Trophoblast cell (in vitro differentiated cells and primary cell): ENCODE measurements around the gene ATL2.

Experiments used
- DNase-seq, 2 donors: peaks; one replicate each; pipeline ENCODE4 v3.0.0-alpha.2; 2016
- H2AFZ ChIP-seq: 2 replicates; pipeline ENCODE4 v1.6.1; 2013; ENCODE audit warnings: low read length, moderate library complexity, mild to moderate bottlenecking; ENCODE audit not compliant: insufficient read depth, poor library complexity
- H2AK5ac ChIP-seq: 2 replicates; pipeline ENCODE4 v1.6.1; 2013; ENCODE audit warnings: mild to moderate bottlenecking, low read length
- H2BK120ac ChIP-seq: 2 replicates; pipeline ENCODE4 v1.6.1; 2013; ENCODE audit warnings: low read length, mild to moderate bottlenecking, moderate library complexity; ENCODE audit not compliant: insufficient read depth, poor library complexity
- H2BK12ac ChIP-seq: 2 replicates; pipeline ENCODE4 v1.6.1; 2013; ENCODE audit warnings: mild to moderate bottlenecking, low read length, moderate library complexity
- H2BK5ac ChIP-seq: 2 replicates; pipeline ENCODE4 v1.6.1; 2013; ENCODE audit warnings: low read length, low read depth, moderate library complexity, mild to moderate bottlenecking; ENCODE audit not compliant: poor library complexity
- H3K14ac ChIP-seq: 2 replicates; pipeline ENCODE4 v1.6.1; 2013; ENCODE audit warnings: mild to moderate bottlenecking, low read length
- H3K18ac ChIP-seq: 2 replicates; pipeline ENCODE4 v1.6.1; 2013; ENCODE audit warnings: mild to moderate bottlenecking, low read length
- H3K23ac ChIP-seq: 2 replicates; pipeline ENCODE4 v1.6.1; 2013; ENCODE audit warnings: low read length
- H3K27ac ChIP-seq: 2 replicates; pipeline ENCODE4 v1.5.1; 2013; ENCODE audit warnings: low read depth, mild to moderate bottlenecking, inconsistent platforms, low read length, moderate library complexity
- H3K27me3 ChIP-seq: 2 replicates; pipeline ENCODE4 v1.6.1; 2013; ENCODE audit warnings: inconsistent platforms, mild to moderate bottlenecking, low read length, moderate library complexity; ENCODE audit not compliant: insufficient read depth
- H3K36me3 ChIP-seq, 2 experiments: 1 replicate in 1 of 2; 2 replicates in 1 of 2; pipeline ENCODE4 v1.6.1; 2013; ENCODE audit warnings: low read length in 2 of 2, mild to moderate bottlenecking in 2 of 2, moderate library complexity in 1 of 2; ENCODE audit not compliant: insufficient read depth in 2 of 2, control insufficient read depth in 1 of 2
- H3K4ac ChIP-seq: 2 replicates; pipeline ENCODE4 v1.6.1; 2013; ENCODE audit warnings: low read depth, mild to moderate bottlenecking, low read length, moderate library complexity
- H3K4me1 ChIP-seq, 2 experiments: 1 replicate in 1 of 2; 2 replicates in 1 of 2; pipeline ENCODE4 v1.6.1; 2013; ENCODE audit warnings: low read length in 2 of 2, mild to moderate bottlenecking in 2 of 2, moderate library complexity in 1 of 2; ENCODE audit not compliant: insufficient read depth in 2 of 2, control insufficient read depth in 1 of 2
- H3K4me2 ChIP-seq: 2 replicates; pipeline ENCODE4 v1.6.1; 2013; ENCODE audit warnings: inconsistent platforms, mild to moderate bottlenecking, low read length, moderate library complexity
- H3K4me3 ChIP-seq: 2 replicates; pipeline ENCODE4 v1.5.1; 2013; ENCODE audit warnings: mild to moderate bottlenecking, low read depth, low read length, inconsistent platforms
- H3K79me1 ChIP-seq: one replicate; pipeline ENCODE4 v1.6.1; 2013; ENCODE audit warnings: low read length
- H3K79me2 ChIP-seq: 2 replicates; pipeline ENCODE4 v1.6.1; 2013; ENCODE audit warnings: low read length, mild to moderate bottlenecking; ENCODE audit not compliant: control insufficient read depth, insufficient read depth, poor library complexity
- H3K9ac ChIP-seq: 2 replicates; pipeline ENCODE4 v1.6.1; 2013; ENCODE audit warnings: mild to moderate bottlenecking, low read length
- H3K9me3 ChIP-seq: 2 replicates; pipeline ENCODE4 v1.6.1; 2013; ENCODE audit warnings: low read depth, mild to moderate bottlenecking, control low read depth, inconsistent platforms, low read length; ENCODE audit not compliant: insufficient read depth
- H4K12ac ChIP-seq: 2 replicates; pipeline ENCODE4 v1.6.1; 2013; ENCODE audit warnings: low read depth, mild to moderate bottlenecking, low read length, moderate library complexity
- H4K8ac ChIP-seq: 2 replicates; pipeline ENCODE4 v1.6.1; 2013; ENCODE audit warnings: low read depth, mild to moderate bottlenecking, low read length, moderate library complexity
- H4K91ac ChIP-seq: one replicate; pipeline ENCODE4 v1.6.1; 2013; ENCODE audit warnings: low read depth, mild to moderate bottlenecking, low read length, moderate library complexity
- WGBS: extraction: QIAGEN DNeasy Blood & Tissue Kit; methylation state at CpG from one replicate; pipeline ENCODE4 v1.1.7; 2013; ENCODE audit warnings: missing lambda C conversion rate; ENCODE audit not compliant: insufficient read length, insufficient coverage; ENCODE audit errors: extremely low coverage; 5-methylcytosine and 5-hydroxymethylcytosine counted together

Gene ATL2

DNA sequence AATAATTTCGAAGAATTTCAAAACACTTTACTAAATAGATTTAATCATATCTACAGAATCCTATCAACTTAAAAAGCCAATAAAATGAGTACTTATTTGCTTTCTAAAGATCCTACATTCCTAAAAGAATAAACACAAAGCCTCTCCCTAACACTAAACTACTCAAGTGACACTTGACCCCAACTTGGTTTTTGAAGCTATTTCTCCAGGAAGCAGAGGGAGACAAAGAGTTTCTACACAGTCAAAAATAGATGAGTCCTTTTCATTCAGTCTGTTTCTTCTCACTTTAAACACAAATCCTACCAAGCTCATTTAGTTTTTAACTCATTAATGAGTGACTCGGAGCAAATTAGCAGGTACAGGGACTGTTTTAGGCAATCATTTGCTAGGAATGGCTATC lies 2.1 kb downstream of the ATL2 start:
- peaks cover 6% of the 10 kb centered on the region for H3K79me2 ChIP-seq
- H3K4ac ChIP-seq, result peak overlapping the region; percentile 35
- no peak overlapping the region for H4K8ac ChIP-seq
- peaks cover 0 to 2% of the 10 kb centered on the region in 2 experiments for H3K36me3 ChIP-seq
- no peak overlapping the region for H2AK5ac ChIP-seq
- peaks cover 2% of the 10 kb centered on the region in 2 experiments for H3K4me1 ChIP-seq
- no peak overlapping the region for H3K4me3 ChIP-seq
- no peak overlapping the region for H3K4me2 ChIP-seq
- no peak overlapping the region for H3K18ac ChIP-seq
- DNase-seq, result no peak
- no peaks in the 10 kb centered on the region for H3K27me3 ChIP-seq
- H4K12ac ChIP-seq, result no peak overlapping the region
- H2BK5ac ChIP-seq, result no peak overlapping the region
- WGBS, result no CpG with 5 or more reads among the region's 2 CpGs
- no peak overlapping the region for H4K91ac ChIP-seq
- H3K9ac ChIP-seq, result no peak overlapping the region
- H2BK12ac ChIP-seq, result no peak overlapping the region
- H3K79me1 ChIP-seq, result peaks cover 10% of the 10 kb centered on the region
- no peak overlapping the region for H3K23ac ChIP-seq
- no peak overlapping the region for H3K14ac ChIP-seq
- H2BK120ac ChIP-seq, result no peak overlapping the region
- no peak overlapping the region for H2AFZ ChIP-seq
- no peak overlapping the region for H3K27ac ChIP-seq
- H3K9me3 ChIP-seq, result no peaks in the 10 kb centered on the region

DNA sequence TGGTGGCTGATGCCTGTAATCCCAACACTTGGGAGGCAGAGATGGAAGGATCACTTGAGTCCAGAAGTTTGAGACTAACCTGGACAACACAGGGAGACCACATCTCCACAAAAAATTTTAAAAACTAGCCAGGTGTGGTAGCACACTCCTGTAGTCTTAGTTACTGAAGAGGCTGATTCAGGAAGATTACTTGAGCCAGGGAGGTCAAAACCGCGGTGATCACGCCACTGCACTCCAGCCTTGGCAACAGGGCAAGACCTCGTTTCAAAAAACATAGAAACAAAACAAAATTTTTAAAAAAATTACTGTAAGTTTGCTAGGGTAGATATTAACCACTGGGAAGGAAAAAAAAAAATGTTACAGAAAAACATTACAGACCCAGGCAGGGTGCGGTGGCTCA lies 5.8 kb downstream of the ATL2 start:
- Histone ChIP-seq H3K23ac (no peak overlapping the region), H3K9me3 (no peaks in the 10 kb centered on the region), H3K4ac (no peak overlapping the region), H3K36me3 (peaks cover 0 to 2% of the 10 kb centered on the region in 2 experiments), H3K79me2 (peaks cover 2% of the 10 kb centered on the region), H2BK12ac (no peak overlapping the region), H3K4me1 (no peaks in the 10 kb centered on the region), H3K18ac (no peak overlapping the region), H2BK5ac (no peak overlapping the region), H2BK120ac (no peak overlapping the region), H4K12ac (no peak overlapping the region), H3K9ac (no peak overlapping the region), H3K4me3 (no peak overlapping the region), H2AK5ac (no peak overlapping the region), H3K27ac (no peak overlapping the region), H3K79me1 (peaks cover under 1% of the 10 kb centered on the region), H4K8ac (no peak overlapping the region), H4K91ac (no peak overlapping the region), H3K4me2 (no peak overlapping the region), H2AFZ (no peak overlapping the region), H3K14ac (no peak overlapping the region), H3K27me3 (no peaks in the 10 kb centered on the region)
- WGBS, result no CpG with 5 or more reads among the region's 5 CpGs
- DNase-seq, result no peak

DNA sequence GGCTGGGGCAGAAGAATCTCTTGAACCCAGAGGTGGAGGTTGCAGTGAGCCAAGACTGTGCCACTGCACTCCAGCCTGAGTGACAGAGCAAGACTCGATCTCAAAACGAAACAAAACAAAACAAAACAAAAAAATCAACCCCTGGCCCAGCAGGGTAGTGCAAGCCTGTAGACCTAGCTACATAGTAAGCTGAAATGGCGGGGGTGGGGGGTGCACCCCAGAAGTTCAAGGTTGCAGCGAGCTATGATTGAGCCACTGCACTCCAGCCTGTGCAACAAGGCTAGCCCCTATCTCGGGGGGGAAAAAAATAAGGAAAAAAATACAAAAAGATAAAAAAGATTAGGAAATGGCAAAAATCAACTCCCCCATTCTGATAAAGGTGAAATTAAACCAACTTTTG lies 6.4 kb downstream of the ATL2 start:
- no peak overlapping the region for H3K27ac ChIP-seq
- H3K18ac ChIP-seq, result no peak overlapping the region
- no peak for DNase-seq
- no CpG with 5 or more reads among the region's 5 CpGs for WGBS
- peak overlapping the region; percentile 93 for H3K4ac ChIP-seq
- H3K36me3 ChIP-seq, result peaks cover 0 to 2% of the 10 kb centered on the region in 2 experiments
- H3K4me2 ChIP-seq, result no peak overlapping the region
- H4K91ac ChIP-seq, result no peak overlapping the region
- H2BK120ac ChIP-seq, result no peak overlapping the region
- no peaks in the 10 kb centered on the region for H3K79me1 ChIP-seq
- no peaks in the 10 kb centered on the region for H3K27me3 ChIP-seq
- H3K23ac ChIP-seq, result no peak overlapping the region
- H3K4me3 ChIP-seq, result no peak overlapping the region
- H2BK12ac ChIP-seq, result no peak overlapping the region
- no peak overlapping the region for H4K8ac ChIP-seq
- H2AFZ ChIP-seq, result no peak overlapping the region
- no peak overlapping the region for H3K14ac ChIP-seq
- H2BK5ac ChIP-seq, result no peak overlapping the region
- no peak overlapping the region for H4K12ac ChIP-seq
- H3K9ac ChIP-seq, result no peak overlapping the region
- H3K79me2 ChIP-seq, result peaks cover 3% of the 10 kb centered on the region
- no peaks in the 10 kb centered on the region for H3K9me3 ChIP-seq
- H2AK5ac ChIP-seq, result no peak overlapping the region
- no peaks in the 10 kb centered on the region for H3K4me1 ChIP-seq

DNA sequence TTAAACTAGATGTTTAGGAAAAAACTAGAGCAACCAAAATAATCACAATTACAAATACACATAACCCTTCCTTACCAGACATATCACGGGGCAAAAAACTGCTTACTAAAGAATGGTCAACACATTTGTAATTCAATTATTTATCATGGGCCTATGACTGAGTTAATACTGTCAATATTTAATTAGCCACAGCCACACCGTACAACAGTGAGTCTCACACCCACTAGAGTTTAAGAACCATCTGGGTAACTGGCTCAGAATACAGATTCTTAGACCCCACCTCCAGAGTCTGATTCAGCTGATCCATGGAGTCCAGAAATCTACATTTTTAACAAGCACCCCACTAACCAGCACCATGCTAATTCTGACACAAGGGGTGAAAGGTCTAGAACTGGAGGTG lies 14.8 kb downstream of the ATL2 start:
- Histone ChIP-seq H2BK12ac (no peak overlapping the region), H2AFZ (no peak overlapping the region), H3K79me1 (no peaks in the 10 kb centered on the region), H3K4me3 (no peak overlapping the region), H3K23ac (no peak overlapping the region), H3K9ac (no peak overlapping the region), H2AK5ac (no peak overlapping the region), H3K4me2 (no peak overlapping the region), H3K27ac (no peak overlapping the region), H4K91ac (no peak overlapping the region), H3K18ac (no peak overlapping the region), H3K4ac (peak overlapping the region; percentile 62), H4K12ac (no peak overlapping the region), H3K36me3 (peaks cover 2 to 3% of the 10 kb centered on the region in 2 experiments), H3K4me1 (no peaks in the 10 kb centered on the region), H3K79me2 (peaks cover 3% of the 10 kb centered on the region), H3K14ac (no peak overlapping the region), H3K9me3 (no peaks in the 10 kb centered on the region), H2BK120ac (no peak overlapping the region), H3K27me3 (no peaks in the 10 kb centered on the region), H2BK5ac (no peak overlapping the region), H4K8ac (no peak overlapping the region)
- no peak for DNase-seq
- no CpG with 5 or more reads among the region's 2 CpGs for WGBS
